Stimulated activated CD4-positive, alpha-beta T cell treated with anti-CD3 and anti-CD28 coated beads, Interleukin-12 subunit alpha, Interleukin-12 subunit beta, amount 100 ng/mL, for 48 hours (primary cell): Measurements from ENCODE around the gene CYP3A5.
A peak's percentile ranks its signal among the peaks of the same experiment; 100 is the strongest.
"Not testable (repeated sequence)": the region's sequence is repeated elsewhere in the genome, so short reads cannot be mapped to it uniquely, and the experiment has no call there.

Experiments used
- DNase-seq, 3 donors: peaks; one replicate each; pipeline ENCODE4 v3.0.0-alpha.2; 2020; ENCODE audit warnings: low read depth in 2 of 3, low spot score in 1 of 3

CYP3A5 gene

GRCh38 chr7:99685871-99686608 is 6.2 kb upstream of the CYP3A5 start:
- DNase-seq: not testable (repeated sequence)

- no peak for DNase-seq
Observed at GRCh38 chr7:99685129-99685758, 5.4 kb upstream of the CYP3A5 start.

GRCh38 chr7:99679032-99679399 is 780 bp downstream of the CYP3A5 start:
- DNase-seq: no peak

- no peak for DNase-seq
Observed at GRCh38 chr7:99677648-99678045, 2.1 kb downstream of the CYP3A5 start.

- no peak for DNase-seq
Observed at GRCh38 chr7:99677013-99677647, 2.7 kb downstream of the CYP3A5 start.

GRCh38 chr7:99674995-99675742 is 4.6 kb downstream of the CYP3A5 start:
- DNase-seq: peak in 1 of 3 donors; percentile 5

GRCh38 chr7:99672573-99672972 is 7.2 kb downstream of the CYP3A5 start:
- DNase-seq: no peak

GRCh38 chr7:99669782-99670181 is 10.0 kb downstream of the CYP3A5 start:
- no peak for DNase-seq

- DNase-seq: no peak
Observed at GRCh38 chr7:99668541-99668940, 11.3 kb downstream of the CYP3A5 start.

- DNase-seq: no peak
Observed at GRCh38 chr7:99667179-99667578, 12.6 kb downstream of the CYP3A5 start.

- no peak for DNase-seq
Observed at GRCh38 chr7:99666013-99666395, 13.8 kb downstream of the CYP3A5 start.

GRCh38 chr7:99665312-99666012 is 14.3 kb downstream of the CYP3A5 start:
- no peak for DNase-seq

GRCh38 chr7:99657879-99658278 is 21.9 kb downstream of the CYP3A5 start:
- not testable (repeated sequence) for DNase-seq

- not testable (repeated sequence) for DNase-seq
Observed at GRCh38 chr7:99654626-99655025, 25.2 kb downstream of the CYP3A5 start.

GRCh38 chr7:99653754-99654153 is 26.0 kb downstream of the CYP3A5 start:
- no peak for DNase-seq

- not testable (repeated sequence) for DNase-seq
Observed at GRCh38 chr7:99653269-99653668, 26.5 kb downstream of the CYP3A5 start.

GRCh38 chr7:99652671-99653070 is 27.1 kb downstream of the CYP3A5 start:
- no peak for DNase-seq

GRCh38 chr7:99651290-99651689 is 28.5 kb downstream of the CYP3A5 start:
- DNase-seq: no peak

- DNase-seq: no peak
Observed at GRCh38 chr7:99648843-99649242, 31.0 kb downstream of the CYP3A5 start.

- DNase-seq: no peak
Observed at GRCh38 chr7:99645590-99645989, 34.2 kb downstream of the CYP3A5 start.

GRCh38 chr7:99644431-99644830 is 35.4 kb downstream of the CYP3A5 start:
- no peak for DNase-seq
